ENCODE results near the gene MMP28. TPM values are rescaled to one million over a fixed set of nuclear protein-coding genes. Genes with fewer than 3 reads are reported as not detected.

The MMP28 gene
- total RNA-seq, 1 donor from 2014 or later: 10.6 TPM

DNA sequence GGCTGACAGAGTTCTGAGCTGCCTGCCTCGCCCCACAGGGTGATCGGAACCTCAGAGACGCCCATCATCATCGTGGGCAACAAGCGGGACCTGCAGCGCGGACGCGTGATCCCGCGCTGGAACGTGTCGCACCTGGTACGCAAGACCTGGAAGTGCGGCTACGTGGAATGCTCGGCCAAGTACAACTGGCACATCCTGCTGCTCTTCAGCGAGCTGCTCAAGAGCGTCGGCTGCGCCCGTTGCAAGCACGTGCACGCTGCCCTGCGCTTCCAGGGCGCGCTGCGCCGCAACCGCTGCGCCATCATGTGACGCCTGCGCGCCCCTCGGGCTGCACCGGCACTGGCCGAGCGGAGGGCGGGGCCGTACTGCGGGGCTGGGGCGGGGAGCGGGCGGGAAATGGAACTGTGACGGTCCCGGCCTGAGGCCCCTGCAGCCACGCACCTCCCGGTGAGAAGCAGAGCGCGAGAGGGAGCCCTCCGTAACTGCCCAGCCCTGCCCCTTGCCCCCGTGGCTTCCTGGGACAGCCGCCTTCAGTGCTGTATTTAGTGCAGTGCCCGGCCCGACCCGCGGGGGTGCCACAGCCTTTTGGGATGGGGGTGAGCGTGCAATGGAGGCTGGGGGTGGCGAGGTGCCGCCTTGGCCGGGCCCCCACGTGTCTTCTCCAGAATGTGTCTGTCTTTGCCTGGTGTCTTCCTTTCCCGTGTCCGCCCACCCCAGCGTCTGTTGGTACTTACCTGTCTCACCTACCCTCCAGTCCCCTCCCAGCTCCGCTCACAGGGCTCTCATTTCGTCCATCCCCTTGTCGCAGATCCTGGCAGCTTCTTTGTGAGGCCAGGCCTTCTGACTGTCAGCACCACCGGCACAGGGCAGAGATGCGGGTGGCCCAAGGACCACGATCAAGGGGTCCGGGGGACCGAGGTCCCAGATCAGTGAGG is 54.2 kb downstream of the MMP28 start:
- Mint-ChIP-seq H3K4me1 (ENCODE audit: unreplicated experiment) (peaks cover 4% of the 10 kb centered on the region), H3K27ac (ENCODE audit: unreplicated experiment) (no peak overlapping the region), H3K27me3 (ENCODE audit: unreplicated experiment) (peaks cover 14% of the 10 kb centered on the region), H3K36me3 (ENCODE audit: low read depth, unreplicated experiment) (no peaks in the 10 kb centered on the region), H3K4me3 (ENCODE audit: unreplicated experiment) (no peak overlapping the region), H3K9me3 (ENCODE audit: unreplicated experiment) (no peaks in the 10 kb centered on the region)
- TF ChIP-seq, protein P1, sequence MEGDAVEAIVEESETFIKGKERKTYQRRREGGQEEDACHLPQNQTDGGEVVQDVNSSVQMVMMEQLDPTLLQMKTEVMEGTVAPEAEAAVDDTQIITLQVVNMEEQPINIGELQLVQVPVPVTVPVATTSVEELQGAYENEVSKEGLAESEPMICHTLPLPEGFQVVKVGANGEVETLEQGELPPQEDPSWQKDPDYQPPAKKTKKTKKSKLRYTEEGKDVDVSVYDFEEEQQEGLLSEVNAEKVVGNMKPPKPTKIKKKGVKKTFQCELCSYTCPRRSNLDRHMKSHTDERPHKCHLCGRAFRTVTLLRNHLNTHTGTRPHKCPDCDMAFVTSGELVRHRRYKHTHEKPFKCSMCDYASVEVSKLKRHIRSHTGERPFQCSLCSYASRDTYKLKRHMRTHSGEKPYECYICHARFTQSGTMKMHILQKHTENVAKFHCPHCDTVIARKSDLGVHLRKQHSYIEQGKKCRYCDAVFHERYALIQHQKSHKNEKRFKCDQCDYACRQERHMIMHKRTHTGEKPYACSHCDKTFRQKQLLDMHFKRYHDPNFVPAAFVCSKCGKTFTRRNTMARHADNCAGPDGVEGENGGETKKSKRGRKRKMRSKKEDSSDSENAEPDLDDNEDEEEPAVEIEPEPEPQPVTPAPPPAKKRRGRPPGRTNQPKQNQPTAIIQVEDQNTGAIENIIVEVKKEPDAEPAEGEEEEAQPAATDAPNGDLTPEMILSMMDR (IDR thresholded peaks at IDR 0.05; ENCODE audit: unreplicated experiment): peak; percentile 25
- DNase-seq (ENCODE audit: low spot score): no peak

DNA sequence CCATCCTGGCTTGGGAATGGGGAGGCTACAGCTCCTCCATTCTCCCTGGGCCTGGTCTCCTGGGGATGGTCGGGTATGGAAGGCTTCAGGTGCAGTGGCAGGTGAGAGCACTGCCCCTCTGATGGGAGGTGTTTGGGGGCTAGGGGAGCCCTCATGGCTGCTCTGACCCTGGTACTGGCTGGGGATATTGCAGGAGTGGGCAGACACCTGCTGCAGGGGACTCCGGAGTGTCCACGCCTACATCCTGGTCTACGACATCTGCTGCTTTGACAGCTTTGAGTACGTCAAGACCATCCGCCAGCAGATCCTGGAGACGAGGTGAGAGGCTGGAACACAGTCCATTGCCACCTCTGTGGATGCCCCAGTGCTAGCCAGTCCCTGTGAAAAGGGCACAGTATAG is 55.2 kb downstream of the MMP28 start:
- Mint-ChIP-seq H3K36me3 (ENCODE audit: low read depth, unreplicated experiment) (no peaks in the 10 kb centered on the region), H3K4me3 (ENCODE audit: unreplicated experiment) (no peak overlapping the region), H3K27me3 (ENCODE audit: unreplicated experiment) (peaks cover 14% of the 10 kb centered on the region), H3K9me3 (ENCODE audit: unreplicated experiment) (no peaks in the 10 kb centered on the region), H3K27ac (ENCODE audit: unreplicated experiment) (no peak overlapping the region), H3K4me1 (ENCODE audit: unreplicated experiment) (peaks cover 4% of the 10 kb centered on the region)
- no peak for DNase-seq (ENCODE audit: low spot score)
- TF ChIP-seq, protein P1 (IDR thresholded peaks at IDR 0.05; ENCODE audit: unreplicated experiment): no peak

DNA sequence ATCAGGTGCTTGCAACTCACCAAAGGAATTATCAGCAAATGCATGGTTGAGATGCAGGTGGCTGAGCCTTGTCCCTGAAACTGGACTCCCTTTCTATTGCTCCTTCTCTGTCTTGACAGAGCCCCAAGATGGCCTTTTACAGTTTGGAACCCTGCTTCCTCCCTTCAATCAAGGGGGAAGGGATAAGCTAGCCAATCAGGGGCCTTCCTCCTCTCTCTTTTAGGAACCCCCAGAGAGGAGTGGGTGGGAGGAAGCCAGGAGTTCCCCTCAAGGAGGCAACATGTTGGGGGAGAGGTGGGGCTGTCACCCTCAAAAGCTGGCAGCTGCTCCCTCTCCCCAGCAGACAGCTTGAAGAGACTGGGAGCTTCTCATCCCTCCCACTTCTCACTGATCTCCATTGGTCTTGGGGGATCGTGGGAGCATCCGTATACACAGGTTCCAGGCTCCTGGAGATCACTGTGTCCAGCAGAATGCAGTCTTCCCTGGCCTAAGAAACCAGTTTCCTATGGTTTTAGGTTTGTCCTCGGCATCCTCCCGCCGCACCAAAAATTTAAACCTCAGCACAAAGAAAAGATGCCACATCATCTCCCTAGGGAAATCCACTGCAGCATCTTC is 56.8 kb downstream of the MMP28 start:
- TF ChIP-seq, protein P1 (IDR thresholded peaks at IDR 0.05; ENCODE audit: unreplicated experiment): no peak
- Mint-ChIP-seq H3K27ac (ENCODE audit: unreplicated experiment) (no peak overlapping the region), H3K36me3 (ENCODE audit: low read depth, unreplicated experiment) (peaks cover 4% of the 10 kb centered on the region), H3K4me3 (ENCODE audit: unreplicated experiment) (no peak overlapping the region), H3K4me1 (ENCODE audit: unreplicated experiment) (peaks cover 4% of the 10 kb centered on the region), H3K9me3 (ENCODE audit: unreplicated experiment) (no peaks in the 10 kb centered on the region), H3K27me3 (ENCODE audit: unreplicated experiment) (peaks cover 19% of the 10 kb centered on the region)
- DNase-seq (ENCODE audit: low spot score): no peak

DNA sequence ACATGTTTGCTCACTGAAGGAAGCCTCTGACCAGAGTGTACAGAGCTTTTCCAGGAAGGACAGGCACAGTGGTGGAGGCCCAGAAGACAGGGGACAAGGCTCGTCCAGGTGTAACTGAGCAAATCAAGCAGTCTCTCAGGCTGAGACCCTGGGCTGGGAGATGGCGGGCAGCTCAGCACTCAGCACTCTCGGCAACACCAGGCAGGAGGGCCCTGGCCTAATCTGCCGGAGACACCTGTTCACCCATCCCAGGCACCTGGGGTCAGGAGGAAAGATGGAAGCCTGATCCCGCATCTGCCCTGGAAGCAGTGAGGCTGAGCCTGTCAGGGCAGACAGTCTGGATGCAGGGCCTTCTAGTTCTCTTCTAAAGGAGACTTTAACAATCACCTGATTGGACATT is 59.2 kb downstream of the MMP28 start:
- TF ChIP-seq, protein P1 (IDR thresholded peaks at IDR 0.05; ENCODE audit: unreplicated experiment): no peak
- H3K27ac Mint-ChIP-seq (ENCODE audit: unreplicated experiment): no peak overlapping the region

More for the DNA sequence above, 59.2 kb downstream of the MMP28 start:
- DNase-seq (ENCODE audit: low spot score): no peak
- Mint-ChIP-seq H3K27me3 (ENCODE audit: unreplicated experiment) (peaks cover 11% of the 10 kb centered on the region), H3K4me3 (ENCODE audit: unreplicated experiment) (no peak overlapping the region), H3K4me1 (ENCODE audit: unreplicated experiment) (peaks cover under 1% of the 10 kb centered on the region), H3K36me3 (ENCODE audit: low read depth, unreplicated experiment) (peaks cover 4% of the 10 kb centered on the region), H3K9me3 (ENCODE audit: unreplicated experiment) (no peaks in the 10 kb centered on the region)
